Endometrial microvascular endothelial cells (primary cell): ENCODE results near the gene PPM1D. TPM values are rescaled to one million over a fixed set of nuclear protein-coding genes. Genes with fewer than 3 reads are reported as not detected.

ENCODE experiments used
- in situ Hi-C: cut with HindIII; loops from 2 replicates; pipeline ENCODE4 v1.10.0; 2017; ENCODE audit warnings: low sequenced_read_pairs, low pct_unique_long_range_greater_than_20kb; ENCODE audit errors: inconsistent ontology term
- total RNA-seq: library from RNA; depleted of rRNA; stranded (reverse); fragments of >200 nt; gene quantifications from one replicate; pipeline ENCODE4 v1.2.3, GENCODE V29; 2015; ENCODE audit errors: inconsistent ontology term

The PPM1D gene
- total RNA-seq, 1 donor from 2014 or later, result 27.2 TPM

DNA sequence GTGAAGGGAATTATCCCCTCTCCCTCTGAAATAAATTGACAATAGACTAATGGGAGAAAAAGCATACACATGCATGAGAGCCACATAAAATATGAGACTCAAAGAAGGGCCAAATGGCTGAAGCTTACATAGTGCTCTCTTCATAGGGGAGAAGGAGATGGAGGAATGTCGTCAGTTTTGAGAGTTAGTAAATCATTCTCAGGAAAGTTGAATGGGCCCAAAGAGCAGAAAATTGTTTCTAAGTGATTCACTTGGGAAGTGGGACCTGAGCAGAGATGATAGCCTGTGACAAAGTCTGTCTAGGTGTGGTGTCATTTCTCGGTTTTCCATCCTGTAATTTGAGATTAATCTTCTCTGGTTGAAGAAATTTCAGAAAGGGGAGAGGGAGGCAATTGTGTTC lies 112.7 kb downstream of the PPM1D start:
- in situ Hi-C loops, result no loop called here

DNA sequence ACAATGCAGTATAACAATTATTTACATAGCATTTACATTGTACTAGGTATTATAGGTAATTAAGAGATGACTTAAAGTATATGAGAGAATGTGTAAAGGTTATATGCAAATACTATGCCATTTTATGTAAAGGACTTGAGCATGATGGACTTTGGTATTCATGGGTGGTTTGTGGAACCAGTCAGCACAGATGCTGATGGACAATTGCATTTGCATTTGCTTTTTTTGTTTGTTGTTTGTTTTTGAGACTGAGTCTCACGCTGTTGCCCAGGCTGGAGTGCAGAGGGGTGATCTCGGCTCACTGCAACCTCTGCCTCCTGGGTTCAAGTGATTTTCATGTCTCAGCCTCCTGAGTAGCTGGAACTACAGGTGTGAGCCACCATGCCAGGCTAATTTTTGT lies 113.6 kb downstream of the PPM1D start:
- in situ Hi-C loops, result no loop called here

Other genes with a start within 250 kb of the PPM1D start
- 27.8 TPM for gene USP32, start 208.1 kb upstream of the PPM1D start, total RNA-seq
- gene CHCT1, start 177.7 kb upstream of the PPM1D start, total RNA-seq, result not detected
- 44.1 TPM for gene APPBP2, start 74.0 kb upstream of the PPM1D start, total RNA-seq
- 21.2 TPM for gene BCAS3, start 77.7 kb downstream of the PPM1D start, total RNA-seq